ENCODE measurements around the gene PLA2G4E. TPM values are rescaled to one million over a fixed set of nuclear protein-coding genes. Genes with fewer than 3 reads are reported as not detected.
A peak's percentile ranks its signal among the peaks of the same experiment; 100 is the strongest.

Gene PLA2G4E
- total RNA-seq, 2 donors from 2014 or later = 0.13 TPM; not detected in 1

DNA sequence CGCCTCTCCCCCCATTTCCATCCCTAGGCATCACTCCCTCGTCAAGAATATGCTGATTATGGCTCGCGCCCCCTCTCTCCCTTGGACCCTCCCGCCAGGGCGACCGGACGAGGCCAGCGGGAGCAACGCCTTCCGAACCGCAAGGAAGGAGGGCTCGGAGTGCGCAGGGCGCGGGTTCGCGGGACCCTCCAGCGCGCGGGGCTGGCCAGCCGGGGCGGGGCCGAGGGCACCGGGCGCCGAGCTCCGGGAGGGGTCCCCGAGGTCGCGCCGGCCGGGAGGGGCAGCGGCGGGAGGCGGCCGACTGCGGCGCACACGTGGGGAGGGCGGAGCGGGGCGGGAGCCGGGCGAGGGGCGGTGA is 49.0 kb downstream of the PLA2G4E start:
- Mint-ChIP-seq H3K4me3 (peak overlapping the region; percentile 97), H3K27me3 (peaks cover 4% of the 10 kb centered on the region), H3K27ac (peak overlapping the region; percentile 98), H3K4me1 (peaks cover 42% of the 10 kb centered on the region), H3K9me3 (no peaks in the 10 kb centered on the region), H3K36me3 (ENCODE audit: low read depth) (peaks cover 49% of the 10 kb centered on the region)
- ATAC-seq (replicated peaks) = peak; percentile 30

DNA sequence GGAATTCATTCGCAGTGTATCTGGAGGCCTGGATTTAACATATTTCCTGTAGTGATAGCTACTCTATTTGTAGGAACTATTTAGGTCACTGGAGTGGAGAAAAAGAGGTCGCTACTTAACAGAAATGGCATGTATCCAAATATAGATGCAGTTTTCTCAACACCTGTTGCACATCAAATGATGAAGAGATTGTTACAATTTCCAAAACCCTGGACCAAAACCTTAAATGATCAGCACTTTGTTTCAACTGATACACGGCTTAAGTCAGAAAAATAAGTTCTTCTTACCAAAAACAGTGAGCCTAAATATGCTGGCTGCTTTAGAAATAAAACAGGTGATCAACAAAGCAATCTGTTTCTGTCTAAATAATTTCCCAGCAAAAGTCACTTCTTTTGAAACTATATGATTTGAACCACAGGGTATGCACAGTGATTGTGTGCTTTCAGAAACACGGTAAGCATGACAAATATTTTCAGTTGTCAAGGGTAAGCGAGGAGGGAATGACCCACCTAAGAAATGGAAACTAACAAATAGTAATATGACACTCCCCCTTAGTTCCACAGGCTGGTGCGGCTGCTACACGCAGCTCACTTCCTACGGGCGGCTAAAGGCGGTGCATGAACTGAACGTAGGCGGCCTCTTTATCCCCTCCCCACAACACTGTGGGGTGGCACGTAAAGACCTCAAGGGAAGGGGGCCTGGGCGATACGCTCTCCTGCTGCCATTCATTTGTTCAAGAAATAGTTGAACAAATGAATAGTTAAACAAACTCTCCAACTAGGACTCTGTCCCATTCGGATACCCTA is 49.5 kb downstream of the PLA2G4E start:
- H3K4me1 Mint-ChIP-seq = peaks cover 48% of the 10 kb centered on the region
- ATAC-seq (replicated peaks) = peak; percentile 68
- H3K36me3 Mint-ChIP-seq (ENCODE audit: low read depth) = peaks cover 55% of the 10 kb centered on the region
- no peaks in the 10 kb centered on the region for H3K9me3 Mint-ChIP-seq
- H3K27me3 Mint-ChIP-seq = peaks cover 4% of the 10 kb centered on the region
- H3K4me3 Mint-ChIP-seq = peak overlapping the region; percentile 97
- H3K27ac Mint-ChIP-seq = peak overlapping the region; percentile 98

DNA sequence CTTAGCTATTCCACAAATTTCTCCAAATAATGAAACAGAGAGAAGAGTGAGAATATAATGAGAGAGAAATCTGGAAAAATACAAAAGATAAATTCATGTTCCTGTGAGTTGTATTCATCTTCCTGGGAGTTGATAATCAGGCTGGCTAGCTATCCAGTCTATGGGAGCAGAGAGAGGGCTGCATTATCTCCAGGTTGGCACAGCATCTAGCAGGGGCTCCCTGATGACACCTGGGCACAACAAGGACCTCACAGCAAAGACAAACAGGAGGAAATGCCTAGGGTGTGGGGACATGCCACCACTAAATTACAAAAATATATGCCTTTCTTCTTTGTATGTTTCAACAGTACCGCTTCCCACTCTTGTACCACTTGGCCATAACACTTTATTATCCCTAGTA is 50.4 kb downstream of the PLA2G4E start:
- Mint-ChIP-seq H3K4me3 (peak overlapping the region; percentile 97), H3K9me3 (no peaks in the 10 kb centered on the region), H3K36me3 (ENCODE audit: low read depth) (peaks cover 61% of the 10 kb centered on the region), H3K27ac (peak overlapping the region; percentile 98), H3K4me1 (peaks cover 55% of the 10 kb centered on the region), H3K27me3 (peaks cover 4% of the 10 kb centered on the region)
- ATAC-seq (replicated peaks) = no peak

DNA sequence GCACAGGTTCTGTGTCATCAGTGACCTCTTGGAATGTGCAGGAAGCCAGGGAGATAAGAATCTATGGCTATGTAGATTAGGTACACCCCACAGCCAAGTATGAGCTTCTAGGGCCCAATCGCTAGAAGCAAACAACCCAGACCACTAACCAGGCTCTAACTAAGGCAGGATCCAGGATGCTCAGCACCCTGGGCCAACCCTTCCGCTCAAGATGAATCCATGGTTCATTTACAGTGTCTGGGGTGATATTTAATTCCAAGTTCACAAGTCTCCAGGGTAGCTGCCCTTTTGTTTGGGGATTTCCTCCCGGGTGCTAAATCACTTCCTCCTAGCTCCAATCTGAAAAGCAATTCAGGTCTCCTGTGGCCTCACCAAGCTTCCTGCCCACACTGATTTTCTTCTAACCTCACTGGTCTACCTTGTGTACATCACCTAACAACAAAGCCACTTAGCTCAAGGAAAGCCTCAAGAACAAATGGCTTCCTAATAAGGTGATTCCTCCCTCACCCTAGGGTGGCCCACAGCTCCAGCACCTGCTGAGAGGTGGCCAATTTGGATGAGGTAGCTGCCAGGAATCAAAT is 50.9 kb downstream of the PLA2G4E start:
- Mint-ChIP-seq H3K4me3 (peak overlapping the region; percentile 97), H3K27ac (peak overlapping the region; percentile 98), H3K27me3 (peaks cover 4% of the 10 kb centered on the region), H3K4me1 (peaks cover 55% of the 10 kb centered on the region), H3K36me3 (ENCODE audit: low read depth) (peaks cover 61% of the 10 kb centered on the region), H3K9me3 (no peaks in the 10 kb centered on the region)
- peak; percentile 33 for ATAC-seq (replicated peaks)

- H3K36me3 Mint-ChIP-seq (ENCODE audit: low read depth) = peaks cover 67% of the 10 kb centered on the region
- no peaks in the 10 kb centered on the region for H3K27me3 Mint-ChIP-seq
- peak overlapping the region; percentile 98 for H3K27ac Mint-ChIP-seq
- no peaks in the 10 kb centered on the region for H3K9me3 Mint-ChIP-seq
- no peak for ATAC-seq (replicated peaks)
- peaks cover 50% of the 10 kb centered on the region for H3K4me1 Mint-ChIP-seq
- peak overlapping the region; percentile 97 for H3K4me3 Mint-ChIP-seq
Observed at GRCh38 chr15:41968701-41969100, 52.1 kb downstream of the PLA2G4E start.

GRCh38 chr15:41967506-41968206 is 53.2 kb downstream of the PLA2G4E start:
- no peaks in the 10 kb centered on the region for H3K9me3 Mint-ChIP-seq
- H3K27ac Mint-ChIP-seq = peak overlapping the region; percentile 98
- peaks cover 50% of the 10 kb centered on the region for H3K4me1 Mint-ChIP-seq
- ATAC-seq (replicated peaks) = no peak
- H3K36me3 Mint-ChIP-seq (ENCODE audit: low read depth) = peaks cover 68% of the 10 kb centered on the region
- no peaks in the 10 kb centered on the region for H3K27me3 Mint-ChIP-seq
- peak overlapping the region; percentile 97 for H3K4me3 Mint-ChIP-seq

- ATAC-seq (replicated peaks) = no peak
- Mint-ChIP-seq H3K27ac (peak overlapping the region; percentile 79), H3K4me1 (peaks cover 53% of the 10 kb centered on the region), H3K9me3 (no peaks in the 10 kb centered on the region), H3K36me3 (ENCODE audit: low read depth) (peaks cover 72% of the 10 kb centered on the region), H3K4me3 (peak overlapping the region; percentile 44), H3K27me3 (no peaks in the 10 kb centered on the region)
Observed at GRCh38 chr15:41966920-41967465, 53.8 kb downstream of the PLA2G4E start.

DNA sequence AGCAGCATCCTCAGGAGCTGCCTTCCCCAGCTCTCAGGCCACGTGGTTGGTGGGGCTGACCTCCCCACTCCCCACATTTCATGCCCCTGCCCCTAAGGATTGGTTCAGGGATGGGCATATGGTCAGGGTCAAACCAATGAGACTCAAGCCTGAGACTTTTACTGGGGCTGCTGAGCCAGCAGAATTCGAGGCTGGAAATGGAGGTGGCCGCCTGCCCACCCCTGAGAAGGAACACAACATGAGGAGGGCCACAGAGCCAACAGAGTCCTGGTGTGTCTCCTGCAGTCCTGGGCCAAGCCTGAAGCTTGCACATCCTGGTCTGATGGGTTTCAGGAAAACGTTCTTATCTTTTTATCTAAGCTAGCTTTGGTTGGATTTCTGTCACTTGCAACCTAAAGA is 54.4 kb downstream of the PLA2G4E start:
- Mint-ChIP-seq H3K27ac (peak overlapping the region; percentile 79), H3K36me3 (ENCODE audit: low read depth) (peaks cover 72% of the 10 kb centered on the region), H3K9me3 (no peaks in the 10 kb centered on the region), H3K4me1 (peaks cover 59% of the 10 kb centered on the region), H3K27me3 (no peaks in the 10 kb centered on the region), H3K4me3 (peak overlapping the region; percentile 44)
- ATAC-seq (replicated peaks) = no peak

- Mint-ChIP-seq H3K36me3 (ENCODE audit: low read depth) (peaks cover 65% of the 10 kb centered on the region), H3K4me1 (peaks cover 54% of the 10 kb centered on the region), H3K4me3 (peak overlapping the region; percentile 44), H3K9me3 (no peaks in the 10 kb centered on the region), H3K27me3 (no peaks in the 10 kb centered on the region), H3K27ac (peak overlapping the region; percentile 79)
- ATAC-seq (replicated peaks) = no peak
Observed at GRCh38 chr15:41965441-41966413, 55.1 kb downstream of the PLA2G4E start.

- H3K4me3 Mint-ChIP-seq = no peak overlapping the region
- no peaks in the 10 kb centered on the region for H3K27me3 Mint-ChIP-seq
- peaks cover 27% of the 10 kb centered on the region for H3K4me1 Mint-ChIP-seq
Observed at GRCh38 chr15:41961595-41962202, 59.1 kb downstream of the PLA2G4E start.

DNA sequence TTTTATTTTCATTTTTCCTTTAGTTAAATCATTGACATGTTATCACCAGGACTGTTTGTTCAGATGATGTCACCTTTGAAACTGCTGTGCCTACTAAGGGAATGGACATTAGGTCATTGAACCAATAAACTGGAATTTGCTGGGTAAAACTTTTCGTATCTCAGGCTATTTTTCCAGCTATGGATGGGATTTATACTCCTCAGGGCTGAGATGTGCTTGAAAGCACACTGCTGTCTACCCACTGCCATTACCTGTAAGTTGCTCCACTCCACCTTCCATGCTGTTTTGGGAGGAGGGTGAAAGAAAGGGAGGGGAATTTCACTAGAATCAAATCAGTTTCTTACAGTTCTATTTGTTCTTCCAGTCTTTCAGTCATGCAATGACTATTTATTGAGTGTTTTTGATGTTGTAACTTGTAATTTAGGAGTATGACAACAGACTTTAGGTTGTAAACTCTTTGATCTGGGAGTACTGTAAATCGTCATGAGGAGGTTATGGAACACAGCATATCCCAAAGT is 59.8 kb downstream of the PLA2G4E start:
- ATAC-seq (replicated peaks) = no peak
- Mint-ChIP-seq H3K27ac (no peak overlapping the region), H3K4me1 (peaks cover 21% of the 10 kb centered on the region), H3K9me3 (no peaks in the 10 kb centered on the region), H3K27me3 (no peaks in the 10 kb centered on the region), H3K36me3 (ENCODE audit: low read depth) (peaks cover 59% of the 10 kb centered on the region), H3K4me3 (no peak overlapping the region)

More at GRCh38 chr15:41961595-41962202, 59.1 kb downstream of the PLA2G4E start:
- ATAC-seq (replicated peaks) = no peak
- Mint-ChIP-seq H3K9me3 (no peaks in the 10 kb centered on the region), H3K27ac (peak overlapping the region; percentile 18), H3K36me3 (ENCODE audit: low read depth) (peaks cover 59% of the 10 kb centered on the region)

DNA sequence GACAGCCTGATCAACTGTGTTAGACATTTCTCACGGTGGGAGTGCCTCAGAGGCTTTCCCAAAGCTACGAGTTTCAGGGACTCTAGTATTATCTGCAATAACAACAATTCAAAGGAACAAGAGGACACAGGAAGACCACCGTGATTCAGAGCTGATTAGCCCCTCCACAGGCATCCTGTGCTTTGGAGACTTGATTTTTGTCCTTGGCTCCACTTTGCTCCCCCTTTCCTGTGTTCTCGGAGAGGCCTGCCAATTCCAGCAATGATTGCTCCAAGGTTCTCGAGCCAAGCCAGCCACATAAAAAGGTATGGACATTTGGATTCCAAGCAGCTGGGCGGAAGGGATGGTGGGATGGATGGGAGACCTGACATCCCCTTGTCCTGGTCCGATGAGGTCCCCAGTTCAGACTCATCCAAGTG is 62.8 kb downstream of the PLA2G4E start:
- no peaks in the 10 kb centered on the region for H3K9me3 Mint-ChIP-seq
- peaks cover 16% of the 10 kb centered on the region for H3K4me1 Mint-ChIP-seq
- H3K27ac Mint-ChIP-seq = peak overlapping the region; percentile 69
- H3K4me3 Mint-ChIP-seq = peak overlapping the region; percentile 50
- no peak for ATAC-seq (replicated peaks)
- H3K36me3 Mint-ChIP-seq (ENCODE audit: low read depth) = peaks cover 74% of the 10 kb centered on the region
- H3K27me3 Mint-ChIP-seq = no peaks in the 10 kb centered on the region
